ENCODE measurements around the gene SERPINA10.

- TF ChIP-seq CTCF (IDR thresholded peaks at IDR 0.05) (no peak), EP300 (IDR thresholded peaks at IDR 0.05) (no peak)
Measured at GRCh38 chr14:94244182-94244581, 48.9 kb downstream of the SERPINA10 start.

Data from tibial nerve (tissue), 4 donors.